GM04503 (cell line): Measurements from ENCODE around the gene LRRTM4.
"Not testable (repeated sequence)": the region's sequence is repeated elsewhere in the genome, so short reads cannot be mapped to it uniquely, and the experiment has no call there.

ENCODE experiments used
- DNase-seq: peaks from one replicate; pipeline ENCODE4 v3.0.0-alpha.2; 2012; ENCODE audit warnings: low read depth

The LRRTM4 gene

DNA sequence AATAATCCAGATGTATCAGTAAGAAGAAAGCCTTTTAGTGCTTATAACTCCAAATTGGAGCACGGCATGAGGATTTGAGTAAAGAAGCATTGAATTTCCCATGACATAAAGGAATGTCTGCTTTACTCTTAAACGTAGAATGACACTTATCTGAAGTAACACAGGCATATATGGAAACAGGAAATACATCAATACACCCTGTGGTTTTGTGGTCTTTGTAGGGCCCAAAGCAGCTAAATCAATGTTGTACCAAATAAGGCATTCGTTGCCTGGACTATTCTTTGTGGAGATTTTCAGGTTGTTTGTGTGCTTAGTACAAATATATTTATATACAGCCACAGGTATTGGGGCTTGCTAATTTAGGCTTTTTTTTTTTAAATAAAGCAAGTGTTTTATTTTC, 660.5 kb downstream of the LRRTM4 start:
- DNase-seq, result no peak

- DNase-seq, result no peak
These were observed 671.2 kb downstream of the LRRTM4 start for GRCh38 chr2:76851000-76851399.

DNA sequence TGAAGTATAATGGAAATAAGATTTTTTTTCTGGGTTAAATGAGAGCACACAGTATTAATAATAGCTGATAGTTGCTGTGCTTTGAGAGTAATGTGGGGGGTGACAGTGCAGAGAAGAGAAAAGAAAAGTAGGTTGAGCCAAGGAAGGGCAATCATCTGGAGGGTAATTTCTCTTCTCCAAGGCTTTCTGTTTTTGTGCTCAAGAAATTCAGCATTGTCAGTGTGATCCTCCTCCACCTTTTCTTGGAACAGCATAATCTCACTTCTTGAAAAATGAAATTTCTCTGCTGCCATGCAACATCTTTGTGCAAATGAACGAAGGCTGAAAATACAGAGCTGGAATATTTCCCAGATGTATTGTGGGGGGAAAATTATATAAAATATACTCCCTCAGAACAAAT, 673.1 kb downstream of the LRRTM4 start:
- no peak for DNase-seq

GRCh38 chr2:76839826-76840225, 682.4 kb downstream of the LRRTM4 start:
- no peak for DNase-seq

GRCh38 chr2:76829374-76830234, 692.6 kb downstream of the LRRTM4 start:
- DNase-seq, result no peak

GRCh38 chr2:76826691-76827090, 695.5 kb downstream of the LRRTM4 start:
- no peak for DNase-seq

DNA sequence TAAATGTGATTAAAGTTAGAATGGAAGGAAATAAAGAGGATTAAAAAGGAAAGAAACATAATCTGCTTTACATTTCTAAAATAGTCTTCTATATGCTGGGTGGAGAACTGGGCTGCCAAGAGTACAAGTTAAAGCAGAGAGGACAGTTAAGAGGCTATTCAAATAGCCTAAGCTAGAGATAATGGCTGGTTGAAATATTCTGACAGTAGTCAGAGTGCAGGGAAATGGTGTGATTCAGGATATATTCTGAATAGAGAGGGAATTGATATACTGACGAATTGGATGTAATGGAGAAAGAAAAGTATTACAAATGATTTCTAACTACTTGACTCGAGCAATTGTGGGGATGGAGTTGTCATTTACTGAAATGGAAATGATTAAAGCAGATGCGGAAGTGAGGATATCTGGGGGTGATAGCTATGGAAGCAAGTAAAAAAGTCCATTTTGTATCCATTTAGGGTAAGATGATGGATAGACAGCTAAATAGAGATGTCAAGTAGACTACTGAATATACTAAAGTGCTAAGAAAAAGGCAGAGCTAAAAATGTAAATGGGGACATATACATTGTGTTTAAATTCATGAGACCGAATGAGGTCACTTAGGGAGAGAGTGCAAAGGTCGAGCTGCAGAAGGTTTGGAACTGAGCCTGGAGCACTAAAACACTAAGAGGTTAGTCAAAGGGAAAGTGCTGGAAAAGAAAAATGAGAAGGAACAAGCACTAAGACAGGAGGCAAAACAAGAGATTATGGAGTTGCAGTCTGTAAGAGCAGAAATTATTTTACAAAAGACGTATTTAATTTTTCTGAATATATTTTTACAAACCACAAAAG, 696.8 kb downstream of the LRRTM4 start:
- no peak for DNase-seq

GRCh38 chr2:76821731-76822130, 700.4 kb downstream of the LRRTM4 start:
- DNase-seq, result no peak

DNA sequence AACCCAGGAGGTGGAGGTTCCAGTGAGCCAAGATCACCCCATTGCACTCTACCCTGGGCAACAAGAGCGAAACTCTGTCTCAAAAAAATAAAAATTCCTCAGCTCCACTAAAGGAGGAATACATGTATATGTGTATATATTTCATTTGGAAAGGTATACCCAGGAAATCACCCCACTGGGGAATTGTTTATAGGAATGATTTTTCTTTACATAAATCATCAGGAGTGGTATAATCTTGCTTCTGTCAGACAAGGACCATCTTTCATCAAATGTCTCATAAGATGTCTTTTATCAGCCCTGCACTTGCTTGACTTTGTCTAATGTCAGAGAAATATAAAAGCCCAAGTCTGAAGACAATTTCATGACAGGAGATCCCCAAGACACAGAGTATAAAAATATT, 709.1 kb downstream of the LRRTM4 start:
- DNase-seq, result no peak

DNA sequence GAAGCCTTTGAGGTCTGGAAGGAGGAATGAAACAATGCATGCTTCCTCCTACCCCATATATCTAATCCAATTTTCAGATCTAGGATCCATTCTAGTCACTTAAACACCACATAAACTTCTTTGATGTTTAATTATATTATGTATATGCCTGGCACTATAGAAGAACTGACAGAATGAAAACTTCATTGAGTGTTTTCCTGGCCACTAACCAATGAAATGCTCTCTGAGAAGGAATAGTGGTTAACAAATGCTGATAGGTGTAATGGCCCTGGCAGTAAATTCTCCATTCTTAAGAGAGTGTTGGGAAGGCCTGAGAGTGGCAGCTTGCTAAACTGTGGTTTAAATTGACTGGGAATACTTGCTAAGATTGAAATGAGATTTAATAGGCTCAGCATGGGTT, 710.0 kb downstream of the LRRTM4 start:
- no peak for DNase-seq

GRCh38 chr2:76809136-76809535, 713.0 kb downstream of the LRRTM4 start:
- no peak for DNase-seq

GRCh38 chr2:76808732-76809131, 713.4 kb downstream of the LRRTM4 start:
- DNase-seq, result no peak

GRCh38 chr2:76793647-76794334, 728.4 kb downstream of the LRRTM4 start:
- no peak for DNase-seq

DNA sequence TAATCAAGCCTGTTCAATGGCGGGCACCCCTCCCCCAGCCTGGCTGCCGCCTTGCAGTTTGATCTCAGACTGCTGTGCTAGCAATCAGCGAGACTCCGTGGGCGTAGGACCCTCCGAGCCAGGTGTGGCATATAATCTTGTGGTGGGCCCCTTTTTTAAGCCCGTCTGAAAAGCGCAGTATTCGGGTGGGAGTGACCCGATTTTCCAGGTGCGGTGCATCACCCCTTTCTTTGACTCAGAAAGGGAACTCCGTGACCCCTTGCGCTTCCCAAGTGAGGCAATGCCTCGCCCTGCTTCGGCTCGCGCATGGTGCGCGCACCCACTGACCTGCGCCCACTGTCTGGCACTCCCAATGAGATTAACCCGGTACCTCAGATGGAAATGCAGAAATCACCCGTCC, 740.9 kb downstream of the LRRTM4 start:
- not testable (repeated sequence) for DNase-seq

GRCh38 chr2:76763276-76763675, 758.9 kb downstream of the LRRTM4 start:
- no peak for DNase-seq

DNA sequence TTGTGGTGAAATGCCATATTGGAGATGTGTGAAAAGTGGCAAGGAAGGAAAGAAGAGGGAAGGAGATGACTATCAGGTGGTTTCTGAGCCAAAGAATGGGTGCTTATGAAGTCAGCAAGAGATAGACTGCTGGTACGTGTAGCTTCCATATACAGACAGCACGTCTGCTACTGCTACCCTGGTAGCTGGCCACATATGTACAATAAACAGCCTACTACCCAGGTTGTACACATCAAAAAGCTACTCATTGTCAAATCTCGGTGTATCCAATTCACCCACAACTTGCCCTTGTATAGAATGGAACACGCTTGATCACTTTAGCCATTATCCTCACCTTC, 761.8 kb downstream of the LRRTM4 start:
- DNase-seq, result no peak

DNA sequence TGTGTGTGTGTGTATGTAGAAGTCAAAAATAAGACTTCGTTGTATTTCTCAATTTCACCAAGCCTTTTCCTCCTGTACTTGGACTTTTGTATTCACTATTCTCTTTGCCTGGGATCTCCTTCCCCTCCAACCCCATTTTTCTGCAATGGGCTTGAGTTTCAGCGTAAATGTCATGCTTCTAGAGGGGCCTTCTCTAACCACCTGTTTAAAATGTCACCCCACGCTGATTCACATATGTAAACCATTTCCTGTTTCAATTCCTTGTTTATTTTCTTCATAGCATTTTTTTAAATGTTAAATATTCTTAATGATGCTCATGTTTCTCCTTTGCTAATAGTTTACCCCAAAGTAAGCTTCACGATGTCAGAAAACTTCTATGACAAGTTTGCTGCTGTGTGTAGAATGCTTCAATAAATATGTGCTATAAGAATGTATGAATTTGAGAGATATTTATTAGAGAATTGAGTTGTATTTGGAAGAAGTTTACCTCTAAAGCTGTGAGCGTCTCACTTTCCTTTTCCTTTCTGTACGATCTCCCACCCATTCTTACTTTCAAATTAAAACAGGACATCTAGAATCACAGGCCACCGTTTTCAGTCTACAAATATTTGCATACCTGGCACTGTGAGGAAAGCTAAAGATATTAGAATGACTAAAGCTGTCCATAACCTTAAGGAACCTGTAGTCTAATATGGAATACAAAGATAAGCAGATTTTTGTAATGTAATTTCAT, 762.4 kb downstream of the LRRTM4 start:
- no peak for DNase-seq

DNA sequence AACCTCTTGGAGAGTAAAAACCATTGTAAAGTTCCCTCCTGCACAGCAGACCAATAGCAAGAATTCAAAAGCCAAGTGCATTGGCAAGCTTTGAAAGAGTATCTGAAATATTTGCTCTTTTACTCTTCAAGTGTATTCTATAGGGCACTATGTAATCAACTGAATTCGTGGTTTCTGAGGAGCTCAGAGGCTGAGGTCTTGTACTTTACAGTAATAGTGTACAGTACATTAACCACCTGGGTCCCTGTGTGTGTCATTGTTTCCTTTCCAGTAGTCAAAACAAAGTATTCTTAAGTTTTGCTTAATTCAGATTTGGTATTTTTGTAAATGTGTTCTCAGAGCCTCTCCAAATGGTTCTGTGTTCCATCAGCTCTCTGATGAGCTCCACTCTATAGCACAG, 769.7 kb downstream of the LRRTM4 start:
- DNase-seq, result no peak

GRCh38 chr2:76749858-76750257, 772.3 kb downstream of the LRRTM4 start:
- no peak for DNase-seq

- DNase-seq, result no peak
These were observed 773.4 kb downstream of the LRRTM4 start for GRCh38 chr2:76748581-76749296.

DNA sequence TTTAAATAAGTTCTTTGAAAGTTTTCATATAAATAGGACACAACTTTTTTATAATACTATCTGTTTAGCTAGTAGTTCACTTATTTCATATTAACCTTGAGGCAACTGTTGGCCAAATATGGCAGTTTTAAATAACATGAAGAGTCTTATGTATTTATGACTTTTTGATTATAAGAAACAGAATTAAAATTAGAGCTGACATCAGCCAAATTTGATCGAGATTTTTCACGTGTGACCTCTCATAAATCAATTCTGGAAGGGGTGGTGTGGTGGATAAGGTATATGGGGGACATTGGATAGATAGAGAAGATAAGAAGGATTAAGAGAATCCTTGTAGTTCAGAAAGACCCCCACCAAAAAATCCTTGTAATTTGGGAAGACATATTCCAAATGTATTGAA, 776.6 kb downstream of the LRRTM4 start:
- no peak for DNase-seq
